ENCODE data around the gene CLDN16. TPM values are rescaled to one million over a fixed set of nuclear protein-coding genes. Genes with fewer than 3 reads are reported as not detected.

The CLDN16 gene
- total RNA-seq, 1 experiment from 2014 or later = not detected

- no peak for TF ChIP-seq YY1 (IDR thresholded peaks at IDR 0.05; ENCODE audit: extremely low read depth, insufficient replicate concordance, low read depth, low read length)
These were observed 6.5 kb upstream of the CLDN16 start (continued) for GRCh38 chr3:190381441-190381840.

- Histone ChIP-seq H3K79me2 (ENCODE audit: insufficient read depth, low read length) (no peaks in the 10 kb centered on the region), H3K9me3 (ENCODE audit: control insufficient read depth in 1 of 2, insufficient read depth in 1 of 2, low read depth in 1 of 2, low read length in 2 of 2) (no peaks in the 10 kb centered on the region), H3K4me1 (ENCODE audit: control insufficient read depth in 1 of 2, insufficient read depth in 2 of 2, low read length in 2 of 2) (peaks cover 5 to 18% of the 10 kb centered on the region in 2 experiments; a peak in 2 of 4 replicates), H3K9ac (ENCODE audit: low read length) (no peak overlapping the region), H2AFZ (ENCODE audit: low read depth, low read length, poor library complexity, severe bottlenecking) (no peak overlapping the region), H3K9me2 (ENCODE audit: insufficient read depth) (no peaks in the 10 kb centered on the region), H3K4me3 (replicated peaks in 1 of 2; ENCODE audit: low read depth in 1 of 2, low read length in 2 of 2) (no peak overlapping the region), H3K4me2 (ENCODE audit: low read length) (no peak overlapping the region), H3K27ac (ENCODE audit: low read depth, low read length) (no peak overlapping the region), H3K27me3 (ENCODE audit: insufficient read depth, low read length) (no peaks in the 10 kb centered on the region), H3K36me3 (ENCODE audit: control insufficient read depth in 1 of 2, insufficient read depth in 2 of 2, low read length in 2 of 2) (no peaks in the 10 kb centered on the region), H4K20me1 (ENCODE audit: insufficient read depth) (no peaks in the 10 kb centered on the region)
- intact Hi-C loops (cut with micrococcal nuclease) = loop anchor here (10.0 kb wide), 1 partner anchor 357 kb away; no protein-coding TSS in a partner anchor
- TF ChIP-seq POLR2AphosphoS5 (IDR thresholded peaks at IDR 0.05; ENCODE audit: low read depth, low read length) (no peak), POLR2A (IDR thresholded peaks at IDR 0.05; ENCODE audit: borderline replicate concordance, extremely low read depth, insufficient read depth, insufficient read length) (no peak), EGR1 (IDR thresholded peaks at IDR 0.05; ENCODE audit: low read depth) (no peak), TCF7L2 (IDR thresholded peaks at IDR 0.05; ENCODE audit: borderline replicate concordance, extremely low read depth, insufficient read depth, insufficient read length) (no peak), ZFX (IDR thresholded peaks at IDR 0.05) (no peak), FOSL1 (IDR thresholded peaks at IDR 0.05; ENCODE audit: low read depth) (no peak)
- RAD21 ChIA-PET (ENCODE audit: low non-redundant PET in 1 of 2, low total read pairs in 2 of 2, uncharacterized antibody in 2 of 2, unreplicated experiment in 2 of 2) = no interaction called here
- no peak for DNase-seq (ENCODE audit: low read depth, low spot score)
- ATAC-seq = no peak
- POLR2A ChIA-PET = no interaction called here
- no TSS peak for BruUV-seq (replicated peaks)
- CTCF ChIA-PET = no interaction called here
These were observed 5.9 kb upstream of the CLDN16 start for GRCh38 chr3:190382082-190382481.

- peak; percentile 98 for ATAC-seq
- H3K9me3 ChIP-seq (ENCODE audit: control insufficient read depth in 1 of 2, insufficient read depth in 1 of 2, low read depth in 1 of 2, low read length in 2 of 2) = no peaks in the 10 kb centered on the region
- no peaks in the 10 kb centered on the region for H3K27me3 ChIP-seq (ENCODE audit: insufficient read depth, low read length)
- H4K20me1 ChIP-seq (ENCODE audit: insufficient read depth) = no peaks in the 10 kb centered on the region
- POLR2A ChIA-PET = interaction anchor here (0.7 kb wide), 2 partner anchors 18 to 30 kb away, joined by 3 read pairs; no protein-coding TSS in a partner anchor
- no TSS peak for BruUV-seq (replicated peaks)
- no peak overlapping the region for H3K27ac ChIP-seq (ENCODE audit: low read depth, low read length)
- H3K9ac ChIP-seq (ENCODE audit: low read length) = no peak overlapping the region
- no peaks in the 10 kb centered on the region for H3K9me2 ChIP-seq (ENCODE audit: insufficient read depth)
- peak; percentile 87 for DNase-seq (ENCODE audit: low read depth, low spot score)
- TF ChIP-seq CBX3 (IDR thresholded peaks at IDR 0.05; ENCODE audit: low read depth) (peak; percentile 62; the same call in 1 of the 2 replicates), YY1 (IDR thresholded peaks at IDR 0.05; ENCODE audit: extremely low read depth, insufficient replicate concordance, low read depth, low read length) (peak; percentile 55), CTCF (IDR thresholded peaks at IDR 0.05 in 2 of 3, conservative IDR thresholded peaks at IDR 0.05 in 1 of 3; ENCODE audit: borderline replicate concordance in 1 of 3, insufficient read depth in 1 of 3, low read depth in 2 of 3, low read length in 2 of 3) (peak; percentile 71 to 98 (median 78)), POLR2AphosphoS5 (IDR thresholded peaks at IDR 0.05; ENCODE audit: low read depth, low read length) (no peak), ATF3 (IDR thresholded peaks at IDR 0.05) (no peak), RAD21 (IDR thresholded peaks at IDR 0.05; ENCODE audit: low read depth) (peak; percentile 98)
- intact Hi-C loops (cut with micrococcal nuclease) = loop anchor here (1.0 to 10.0 kb wide), 6 partner anchors 40 to 423 kb away; no protein-coding TSS in a partner anchor
- CTCF ChIA-PET = interaction anchor here (0.8 to 2.1 kb wide), 17 partner anchors 11 to 436 kb away, joined by 3 to 28 read pairs (median 5); partner anchors contain the start of gene CLDN1
- H3K4me2 ChIP-seq (ENCODE audit: low read length) = no peak overlapping the region
- H3K79me2 ChIP-seq (ENCODE audit: insufficient read depth, low read length) = no peaks in the 10 kb centered on the region
- no peaks in the 10 kb centered on the region for H3K36me3 ChIP-seq (ENCODE audit: control insufficient read depth in 1 of 2, insufficient read depth in 2 of 2, low read length in 2 of 2)
- no peak overlapping the region for H3K4me3 ChIP-seq (replicated peaks in 1 of 2; ENCODE audit: low read depth in 1 of 2, low read length in 2 of 2)
- peaks cover 5 to 18% of the 10 kb centered on the region in 2 experiments; a peak in 2 of 4 replicates for H3K4me1 ChIP-seq (ENCODE audit: control insufficient read depth in 1 of 2, insufficient read depth in 2 of 2, low read length in 2 of 2)
- RAD21 ChIA-PET (ENCODE audit: low non-redundant PET in 1 of 2, low total read pairs in 2 of 2, uncharacterized antibody in 2 of 2, unreplicated experiment in 2 of 2) = interaction anchor here (0.6 to 1.0 kb wide), 4 partner anchors 169 to 425 kb away, joined by 3 to 5 read pairs (median 3); no protein-coding TSS in a partner anchor
- H2AFZ ChIP-seq (ENCODE audit: low read depth, low read length, poor library complexity, severe bottlenecking) = peak overlapping the region; percentile 90
These were observed 3.6 kb upstream of the CLDN16 start for GRCh38 chr3:190384309-190384756.

All from HCT116 (cell line).